Mammary epithelial cell (primary cell): ENCODE measurements around the gene CABP7.

Source experiments
- CTCF ChIP-seq, 2 donors: IDR thresholded peaks in 1 of 2; conservative IDR thresholded peaks in 1 of 2; 2 replicates each; pipeline ENCODE4 v1.5.1; 2011 to 2012; ENCODE audit warnings: inconsistent platforms in 2 of 2, low read length in 2 of 2, mild to moderate bottlenecking in 2 of 2, control low read depth in 1 of 2, low read depth in 1 of 2; ENCODE audit not compliant: insufficient read depth in 1 of 2; ENCODE audit errors: extremely low read depth in 1 of 2
- EZH2 ChIP-seq: IDR thresholded peaks from 2 replicates; pipeline ENCODE4 v1.6.1; 2012; ENCODE audit warnings: low read length, inconsistent platforms, borderline replicate concordance

GRCh38 chr22:29704528-29705285 lies 15.1 kb upstream of the CABP7 start:
- no peak for TF ChIP-seq CTCF (conservative IDR thresholded peaks at IDR 0.05 in 1 of 2, IDR thresholded peaks at IDR 0.05 in 1 of 2; ENCODE audit: extremely low read depth in 1 of 2, insufficient read depth in 1 of 2, low read depth in 1 of 2, low read length in 2 of 2)
- no peak for TF ChIP-seq EZH2
